GM10266 (cell line): ENCODE data around the gene EOMES.
"Not testable (repeated sequence)": the region's sequence is repeated elsewhere in the genome, so short reads cannot be mapped to it uniquely, and the experiment has no call there.

Experiments
- DNase-seq: peaks from one replicate; pipeline ENCODE4 v3.0.0; 2012; ENCODE audit errors: extremely low spot score
- TF ChIP-seq, protein P1 (sequence below): IDR thresholded peaks from 2 replicates; pipeline ENCODE4 v1.5.1; 2012; ENCODE audit warnings: mild to moderate bottlenecking, low read depth; ENCODE audit not compliant: control insufficient read depth, insufficient read depth; ENCODE audit errors: missing control alignments

Gene EOMES

GRCh38 chr3:27721717-27722564, at the start of gene EOMES:
Gene EOMES, minus strand, starts transcription at chr3:27722323. Its CDS starts 29 bp downstream, at chr3:27722294.
- DNase-seq = peak; percentile 75
- TF ChIP-seq, protein P1, sequence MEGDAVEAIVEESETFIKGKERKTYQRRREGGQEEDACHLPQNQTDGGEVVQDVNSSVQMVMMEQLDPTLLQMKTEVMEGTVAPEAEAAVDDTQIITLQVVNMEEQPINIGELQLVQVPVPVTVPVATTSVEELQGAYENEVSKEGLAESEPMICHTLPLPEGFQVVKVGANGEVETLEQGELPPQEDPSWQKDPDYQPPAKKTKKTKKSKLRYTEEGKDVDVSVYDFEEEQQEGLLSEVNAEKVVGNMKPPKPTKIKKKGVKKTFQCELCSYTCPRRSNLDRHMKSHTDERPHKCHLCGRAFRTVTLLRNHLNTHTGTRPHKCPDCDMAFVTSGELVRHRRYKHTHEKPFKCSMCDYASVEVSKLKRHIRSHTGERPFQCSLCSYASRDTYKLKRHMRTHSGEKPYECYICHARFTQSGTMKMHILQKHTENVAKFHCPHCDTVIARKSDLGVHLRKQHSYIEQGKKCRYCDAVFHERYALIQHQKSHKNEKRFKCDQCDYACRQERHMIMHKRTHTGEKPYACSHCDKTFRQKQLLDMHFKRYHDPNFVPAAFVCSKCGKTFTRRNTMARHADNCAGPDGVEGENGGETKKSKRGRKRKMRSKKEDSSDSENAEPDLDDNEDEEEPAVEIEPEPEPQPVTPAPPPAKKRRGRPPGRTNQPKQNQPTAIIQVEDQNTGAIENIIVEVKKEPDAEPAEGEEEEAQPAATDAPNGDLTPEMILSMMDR = peak; percentile 30

DNA sequence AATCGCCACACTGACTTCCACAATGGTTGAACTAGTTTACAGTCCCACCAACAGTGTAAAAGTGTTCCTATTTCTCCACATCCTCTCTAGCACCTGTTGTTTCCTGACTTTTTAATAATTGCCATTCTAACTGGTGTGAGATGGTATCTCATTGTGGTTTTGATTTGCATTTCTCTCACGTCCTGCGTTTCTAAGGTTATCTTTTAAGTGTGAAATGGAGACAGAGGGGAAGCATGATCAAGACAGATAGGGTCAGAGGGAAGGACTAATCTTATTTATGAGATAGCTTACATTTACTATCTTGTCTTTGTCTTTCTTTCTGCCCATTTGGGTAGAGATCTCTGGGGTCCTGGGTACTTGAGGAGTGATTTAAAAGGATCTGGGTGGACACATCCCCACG, 48.3 kb upstream of the EOMES start:
- not testable (repeated sequence) for DNase-seq

DNA sequence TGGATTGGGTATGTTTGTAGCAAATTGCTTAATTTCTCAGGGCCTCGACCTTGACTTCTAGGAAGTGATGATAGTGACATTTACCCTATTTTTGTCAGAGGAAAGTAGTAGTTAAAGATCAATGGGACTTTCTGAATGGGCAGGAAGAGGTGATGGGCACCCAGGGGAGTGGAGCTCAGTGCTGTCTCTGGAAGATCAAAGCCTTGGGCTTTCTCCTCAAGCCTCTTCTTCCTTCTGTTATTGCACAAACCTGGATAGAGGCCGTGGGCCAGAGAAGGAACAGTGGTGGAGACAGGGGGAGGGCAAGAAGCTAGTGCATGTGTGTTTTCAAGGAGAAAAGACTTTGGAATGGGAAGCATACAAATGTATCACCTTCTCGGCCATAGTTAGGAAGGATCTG, 44.9 kb upstream of the EOMES start:
- DNase-seq = no peak
- TF ChIP-seq, protein P1 = no peak

DNA sequence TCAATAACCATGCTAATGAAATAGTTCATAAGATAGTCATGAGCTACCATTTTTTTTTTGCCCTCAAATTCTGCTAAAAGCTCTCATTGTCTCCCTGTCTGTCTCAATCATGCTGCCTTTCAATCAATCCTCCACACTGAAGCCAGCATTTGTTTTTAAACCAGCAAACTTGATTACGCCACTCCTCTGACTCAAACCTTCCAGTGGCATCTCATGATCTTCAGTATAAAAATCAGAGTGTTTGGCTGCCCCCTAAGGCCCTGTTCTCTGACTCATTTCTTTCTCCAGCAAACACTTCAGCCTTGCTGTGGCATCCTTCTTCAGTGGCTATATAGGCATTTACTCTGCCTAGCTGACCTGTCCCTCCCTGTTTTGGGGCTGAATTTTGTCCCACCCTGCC, 36.0 kb upstream of the EOMES start:
- TF ChIP-seq, protein P1 = no peak
- DNase-seq = no peak

DNA sequence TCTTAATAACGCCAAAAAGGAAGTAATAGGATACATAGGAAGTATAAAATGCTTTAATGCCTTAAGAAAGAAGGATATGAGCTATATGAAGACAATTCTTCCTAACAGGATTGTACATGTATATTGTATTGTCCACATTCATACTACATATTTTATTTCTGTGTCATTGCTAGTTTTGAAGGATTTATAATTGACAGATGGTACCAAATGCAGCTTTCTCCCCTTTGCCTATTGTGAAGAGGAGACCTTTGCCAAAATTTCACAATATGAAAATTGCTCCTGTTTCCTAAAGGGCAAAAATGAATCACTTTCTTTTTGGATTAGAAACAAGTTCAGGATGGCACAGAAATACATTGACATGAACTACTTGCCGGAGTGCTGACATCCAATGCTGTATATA, 34.8 kb upstream of the EOMES start:
- no peak for DNase-seq
- TF ChIP-seq, protein P1 = no peak

DNA sequence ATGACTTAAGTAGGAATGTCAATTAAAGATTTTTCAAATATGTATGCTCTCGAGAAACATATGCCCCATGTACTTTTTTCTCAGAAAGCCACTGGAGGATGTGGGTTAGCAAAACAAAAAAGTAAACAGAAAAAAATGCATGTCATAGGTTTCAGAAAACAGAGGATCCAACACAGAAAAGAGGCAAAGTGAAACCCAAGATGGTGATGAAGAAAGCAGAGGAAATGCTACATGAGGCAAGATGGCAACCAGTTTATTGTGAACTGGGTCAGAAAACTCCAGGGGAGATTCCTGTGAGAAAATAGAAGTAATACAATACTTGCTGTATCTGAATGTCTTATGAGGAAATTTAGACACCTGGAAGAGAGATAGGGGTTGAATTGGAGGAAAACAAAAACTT, 30.8 kb upstream of the EOMES start:
- no peak for DNase-seq

DNA sequence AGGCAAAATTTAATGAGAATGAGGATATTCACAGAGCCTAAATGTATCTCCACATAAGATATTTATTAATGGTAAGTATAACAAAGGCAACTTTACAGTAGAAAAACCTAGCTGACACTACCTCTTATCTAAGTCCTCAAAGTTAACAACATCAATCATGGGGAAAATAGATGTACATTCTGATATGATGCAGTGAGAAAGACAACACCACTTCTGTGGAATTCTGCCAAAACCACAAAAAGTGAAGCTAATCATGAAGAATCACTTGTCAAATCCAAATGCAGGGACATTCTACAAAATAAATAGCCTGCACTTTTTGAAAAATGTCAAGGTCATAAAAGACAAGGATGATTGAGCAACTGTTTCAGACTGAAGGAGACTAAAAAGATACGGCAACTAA, 27.5 kb upstream of the EOMES start:
- TF ChIP-seq, protein P1 = no peak
- DNase-seq = no peak

More for the DNA sequence above, 30.8 kb upstream of the EOMES start:
- TF ChIP-seq, protein P1 = no peak
